A673 (cell line): Measurements from ENCODE around the gene EMC9. TPM values are rescaled to one million over a fixed set of nuclear protein-coding genes. Genes with fewer than 3 reads are reported as not detected.

ENCODE experiments used
- BruUV-seq: library from RNA; stranded (reverse); fragments of 400-500 nt; replicated peaks from 2 replicates; lab custom pipeline; 2021; lab: Mats Ljungman, UMichigan
- CTCF ChIA-PET: fragments of 300-600 bp; sonication (Branson Sonifier 250); formaldehyde crosslinking; loops from one replicate; lab custom pipeline; 2022; ENCODE audit warnings: antibody characterized with exemption; lab: Charles Lee
- POLR2A ChIA-PET: fragments of 300-600 bp; sonication (Branson Sonifier 250); formaldehyde crosslinking; loops from one replicate; lab custom pipeline; 2022; ENCODE audit warnings: antibody characterized with exemption; ENCODE audit not compliant: low non-redundant PET; lab: Charles Lee
- DNase-seq: peaks from one replicate; pipeline ENCODE4 v3.0.0-alpha.2; 2015; ENCODE audit warnings: low spot score
- H3K27ac ChIP-seq: fragments of 200-600 bp; sonication (generic); 2 replicates; pipeline ENCODE4 v1.5.1; 2016; ENCODE audit warnings: mixed run types, low read depth, mild to moderate bottlenecking, mixed read lengths, antibody characterized with exemption, low read length; ENCODE audit not compliant: poor library complexity, severe bottlenecking
- H3K27me3 ChIP-seq: fragments of 200-600 bp; sonication (generic); replicated peaks from 2 replicates; pipeline ENCODE4 v1.6.1; 2017; ENCODE audit warnings: mixed run types, low read depth, mild to moderate bottlenecking, mixed read lengths, antibody characterized with exemption, low read length; ENCODE audit not compliant: insufficient read depth, poor library complexity
- H3K36me3 ChIP-seq: fragments of 200-600 bp; sonication (generic); 2 replicates; pipeline ENCODE4 v1.6.1; 2016; ENCODE audit warnings: mixed run types, mild to moderate bottlenecking, mixed read lengths, antibody characterized with exemption, low read length; ENCODE audit not compliant: insufficient read depth, poor library complexity, severe bottlenecking
- H3K4me1 ChIP-seq: fragments of 200-600 bp; sonication (generic); 2 replicates; pipeline ENCODE4 v1.6.1; 2017; ENCODE audit warnings: mixed run types, mild to moderate bottlenecking, mixed read lengths, antibody characterized with exemption, low read length; ENCODE audit not compliant: insufficient read depth, poor library complexity, severe bottlenecking
- H3K4me3 ChIP-seq: fragments of 200-600 bp; sonication (generic); 2 replicates; pipeline ENCODE4 v1.5.1; 2016; ENCODE audit warnings: low read depth, mixed run types, mild to moderate bottlenecking, mixed read lengths, low read length; ENCODE audit not compliant: poor library complexity, severe bottlenecking
- H3K9me3 ChIP-seq: fragments of 200-600 bp; sonication (generic); 2 replicates; pipeline ENCODE4 v1.6.1; 2016; ENCODE audit warnings: mixed run types, low read depth, mild to moderate bottlenecking, mixed read lengths, antibody characterized with exemption, low read length; ENCODE audit not compliant: poor library complexity, severe bottlenecking
- EZH2 ChIP-seq: fragments of 200-600 bp; sonication (generic); IDR thresholded peaks from 2 replicates; pipeline ENCODE4 v1.6.1; 2017; ENCODE audit warnings: borderline replicate concordance, low read depth, mild to moderate bottlenecking, mixed read lengths, antibody characterized with exemption, low read length; ENCODE audit not compliant: poor library complexity, severe bottlenecking
- intact Hi-C: fragments of 100-400 bp; cut with micrococcal nuclease; formaldehyde crosslinking; loops from one replicate; pipeline ENCODE4 v1.10.0; 2022; ENCODE audit not compliant: unreplicated experiment
- total RNA-seq: library from RNA; stranded (reverse); gene quantifications from 2 replicates; pipeline ENCODE4 v1.2.3, GENCODE V29; 2021
- TF ChIP-seq, protein P1 (sequence below): fragments of 300-800, 200-600 bp; sonication (generic); conservative IDR thresholded peaks from 2 replicates; pipeline ENCODE4 v1.5.1; 2017; ENCODE audit warnings: low read depth, mild to moderate bottlenecking, antibody characterized with exemption, low read length, moderate library complexity, mixed read lengths

Gene EMC9
- total RNA-seq, 1 experiment from 2014 or later: 36.8 TPM

DNA sequence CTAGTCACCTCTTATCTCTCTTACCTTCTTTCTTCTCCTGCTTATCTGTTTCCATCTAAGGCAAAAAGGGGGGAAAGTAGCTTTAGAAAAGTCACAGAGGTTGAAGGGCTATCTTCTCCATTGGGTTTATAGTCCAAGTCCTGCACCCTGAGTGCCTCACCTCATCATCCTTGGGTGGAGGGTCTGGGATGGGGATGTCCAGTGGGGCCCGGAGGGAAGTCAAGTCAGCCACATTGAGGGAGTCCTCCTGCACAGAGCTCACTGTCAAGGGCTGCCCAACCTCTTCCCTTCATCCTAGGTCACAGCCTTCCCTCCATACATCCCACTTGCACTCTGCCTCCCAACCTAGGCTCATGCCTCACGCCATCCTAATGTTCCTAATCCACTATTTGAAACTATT lies 3.8 kb upstream of the EMC9 start:
- Histone ChIP-seq H3K36me3 (peaks cover 23% of the 10 kb centered on the region), H3K27ac (no peak overlapping the region), H3K27me3 (no peaks in the 10 kb centered on the region), H3K4me1 (peaks cover 12% of the 10 kb centered on the region), H3K4me3 (peak overlapping the region; percentile 90), H3K9me3 (no peaks in the 10 kb centered on the region)
- BruUV-seq: no TSS peak
- ChIA-PET CTCF (no interaction called here), POLR2A (no interaction called here)
- no peak for DNase-seq
- intact Hi-C loops: loop anchor here (5.0 kb wide), 1 partner anchor 42 kb away; the partner anchor contains the start of gene IPO4
- no peak for TF ChIP-seq EZH2
- TF ChIP-seq, protein P1, sequence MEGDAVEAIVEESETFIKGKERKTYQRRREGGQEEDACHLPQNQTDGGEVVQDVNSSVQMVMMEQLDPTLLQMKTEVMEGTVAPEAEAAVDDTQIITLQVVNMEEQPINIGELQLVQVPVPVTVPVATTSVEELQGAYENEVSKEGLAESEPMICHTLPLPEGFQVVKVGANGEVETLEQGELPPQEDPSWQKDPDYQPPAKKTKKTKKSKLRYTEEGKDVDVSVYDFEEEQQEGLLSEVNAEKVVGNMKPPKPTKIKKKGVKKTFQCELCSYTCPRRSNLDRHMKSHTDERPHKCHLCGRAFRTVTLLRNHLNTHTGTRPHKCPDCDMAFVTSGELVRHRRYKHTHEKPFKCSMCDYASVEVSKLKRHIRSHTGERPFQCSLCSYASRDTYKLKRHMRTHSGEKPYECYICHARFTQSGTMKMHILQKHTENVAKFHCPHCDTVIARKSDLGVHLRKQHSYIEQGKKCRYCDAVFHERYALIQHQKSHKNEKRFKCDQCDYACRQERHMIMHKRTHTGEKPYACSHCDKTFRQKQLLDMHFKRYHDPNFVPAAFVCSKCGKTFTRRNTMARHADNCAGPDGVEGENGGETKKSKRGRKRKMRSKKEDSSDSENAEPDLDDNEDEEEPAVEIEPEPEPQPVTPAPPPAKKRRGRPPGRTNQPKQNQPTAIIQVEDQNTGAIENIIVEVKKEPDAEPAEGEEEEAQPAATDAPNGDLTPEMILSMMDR: no peak

DNA sequence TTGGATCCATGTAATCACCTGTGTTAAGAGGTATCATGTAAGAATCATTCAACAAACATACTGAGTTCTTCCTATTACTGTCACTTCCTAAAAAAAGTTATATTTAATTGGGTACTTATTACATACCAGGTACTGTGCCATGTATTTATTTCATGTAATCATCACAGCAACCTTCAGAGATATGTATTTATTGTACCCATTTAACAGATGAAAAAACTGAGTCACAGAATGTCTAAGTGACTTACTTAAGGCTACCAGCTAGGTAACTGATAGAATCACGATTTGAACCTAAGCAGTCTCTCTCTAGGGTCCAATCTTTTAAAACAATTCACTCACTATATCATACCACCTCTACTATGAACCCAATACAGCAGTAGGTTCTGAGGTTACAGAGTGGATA lies 3.1 kb upstream of the EMC9 start:
- H3K4me3 ChIP-seq: no peak overlapping the region
- H3K4me1 ChIP-seq: peaks cover 16% of the 10 kb centered on the region
- TF ChIP-seq, protein P1: no peak
- TF ChIP-seq EZH2: no peak
- POLR2A ChIA-PET: no interaction called here
- H3K36me3 ChIP-seq: peaks cover 25% of the 10 kb centered on the region
- CTCF ChIA-PET: no interaction called here
- no peaks in the 10 kb centered on the region for H3K27me3 ChIP-seq
- intact Hi-C loops: no loop called here
- H3K27ac ChIP-seq: no peak overlapping the region
- no peak for DNase-seq
- no TSS peak for BruUV-seq
- H3K9me3 ChIP-seq: no peaks in the 10 kb centered on the region

DNA sequence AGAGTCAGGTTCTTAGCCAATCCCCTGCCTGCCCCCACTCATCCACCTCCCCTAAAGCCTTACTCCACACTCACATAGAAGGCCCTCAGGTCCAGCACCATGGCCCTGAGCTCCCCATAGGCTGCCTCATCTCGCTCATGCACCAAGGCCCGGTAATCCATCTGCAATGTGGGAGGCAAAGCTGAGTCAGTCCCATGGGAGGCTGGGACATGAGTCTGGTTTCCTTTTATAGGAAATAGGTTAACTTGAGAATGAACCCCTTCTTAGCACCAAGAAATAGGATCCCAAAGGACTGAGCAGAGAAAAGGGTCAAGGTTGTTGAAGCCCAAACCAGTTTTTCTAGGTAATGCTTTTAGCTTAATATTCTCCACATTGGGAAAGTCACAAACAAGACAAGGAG lies 2.1 kb upstream of the EMC9 start:
- H3K36me3 ChIP-seq: peaks cover 27% of the 10 kb centered on the region
- TF ChIP-seq EZH2: no peak
- TF ChIP-seq, protein P1: no peak
- H3K27ac ChIP-seq: no peak overlapping the region
- no peak for DNase-seq
- CTCF ChIA-PET: no interaction called here
- no peaks in the 10 kb centered on the region for H3K27me3 ChIP-seq
- POLR2A ChIA-PET: no interaction called here
- no TSS peak for BruUV-seq
- no peaks in the 10 kb centered on the region for H3K9me3 ChIP-seq
- H3K4me3 ChIP-seq: no peak overlapping the region
- peaks cover 18% of the 10 kb centered on the region for H3K4me1 ChIP-seq
- intact Hi-C loops: no loop called here
